ENCODE data around the gene GPR157.

GPR157 gene

GRCh38 chr1:9093581-9093980 is 35.3 kb downstream of the GPR157 start:
- H3K9me3 ChIP-seq: no peaks in the 10 kb centered on the region
- H3K36me3 ChIP-seq: no peaks in the 10 kb centered on the region
- no peaks in the 10 kb centered on the region for H3K4me1 ChIP-seq
- TF ChIP-seq CTCF (IDR thresholded peaks at IDR 0.05; ENCODE audit: low read depth, low read length): no peak
- no peaks in the 10 kb centered on the region for H3K27me3 ChIP-seq
- H3K4me3 ChIP-seq (ENCODE audit: low read depth, low read length): no peak overlapping the region
- DNase-seq: no peak

GRCh38 chr1:9093091-9093490 is 35.8 kb downstream of the GPR157 start:
- H3K9me3 ChIP-seq: no peaks in the 10 kb centered on the region
- no peak for DNase-seq
- no peak overlapping the region for H3K4me3 ChIP-seq (ENCODE audit: low read depth, low read length)
- TF ChIP-seq CTCF (IDR thresholded peaks at IDR 0.05; ENCODE audit: low read depth, low read length): no peak
- H3K36me3 ChIP-seq: no peaks in the 10 kb centered on the region
- H3K4me1 ChIP-seq: no peaks in the 10 kb centered on the region
- H3K27me3 ChIP-seq: no peaks in the 10 kb centered on the region

GRCh38 chr1:9088807-9089206 is 40.1 kb downstream of the GPR157 start:
- H3K9me3 ChIP-seq: no peaks in the 10 kb centered on the region
- H3K27me3 ChIP-seq: no peaks in the 10 kb centered on the region
- no peak for DNase-seq
- H3K36me3 ChIP-seq: no peaks in the 10 kb centered on the region
- H3K4me1 ChIP-seq: no peaks in the 10 kb centered on the region
- no peak for TF ChIP-seq CTCF (IDR thresholded peaks at IDR 0.05; ENCODE audit: low read depth, low read length)
- H3K4me3 ChIP-seq (ENCODE audit: low read depth, low read length): no peak overlapping the region

- Histone ChIP-seq H3K27me3 (no peaks in the 10 kb centered on the region), H3K9me3 (no peaks in the 10 kb centered on the region), H3K4me1 (no peaks in the 10 kb centered on the region), H3K36me3 (no peaks in the 10 kb centered on the region), H3K4me3 (ENCODE audit: low read depth, low read length) (no peak overlapping the region)
- no peak for DNase-seq
- TF ChIP-seq CTCF (IDR thresholded peaks at IDR 0.05; ENCODE audit: low read depth, low read length): no peak
These were observed 41.3 kb downstream of the GPR157 start for GRCh38 chr1:9087411-9088125.

GRCh38 chr1:9086796-9087195 is 42.1 kb downstream of the GPR157 start:
- H3K4me3 ChIP-seq (ENCODE audit: low read depth, low read length): no peak overlapping the region
- H3K36me3 ChIP-seq: no peaks in the 10 kb centered on the region
- H3K27me3 ChIP-seq: no peaks in the 10 kb centered on the region
- H3K9me3 ChIP-seq: no peaks in the 10 kb centered on the region
- no peak for DNase-seq
- TF ChIP-seq CTCF (IDR thresholded peaks at IDR 0.05; ENCODE audit: low read depth, low read length): no peak
- H3K4me1 ChIP-seq: no peaks in the 10 kb centered on the region

- Histone ChIP-seq H3K4me3 (ENCODE audit: low read depth, low read length) (no peak overlapping the region), H3K9me3 (no peaks in the 10 kb centered on the region), H3K4me1 (no peaks in the 10 kb centered on the region), H3K36me3 (no peaks in the 10 kb centered on the region), H3K27me3 (no peaks in the 10 kb centered on the region)
- no peak for DNase-seq
- TF ChIP-seq CTCF (IDR thresholded peaks at IDR 0.05; ENCODE audit: low read depth, low read length): no peak
These were observed 42.9 kb downstream of the GPR157 start for GRCh38 chr1:9086045-9086444.

All from BE2C (cell line).